IMR-90 (cell line): ENCODE data around the gene RNU1-3. TPM values are rescaled to one million over a fixed set of nuclear protein-coding genes. Genes with fewer than 3 reads are reported as not detected.
"Not testable (repeated sequence)": the region's sequence is repeated elsewhere in the genome, so short reads cannot be mapped to it uniquely, and the experiment has no call there.

Experiments
- ATAC-seq: fragments of 200-7000 bp; cut with Tn5 transposase; 2 replicates; pipeline ENCODE4 v1.9.1; 2020; ENCODE audit warnings: low read depth, mild to moderate bottlenecking, moderate library complexity
- BruUV-seq: library from RNA; stranded (reverse); fragments of 400-500 nt; replicated peaks from 2 replicates; lab custom pipeline; 2021; lab: Mats Ljungman, UMichigan
- CTCF ChIA-PET: fragments of 300-600 bp; formaldehyde crosslinking; extraction: SDS; loops from one replicate; lab custom pipeline; 2021; ENCODE audit warnings: antibody characterized with exemption; lab: Yijun Ruan, JAX
- POLR2A ChIA-PET: fragments of 300-600 bp; sonication (Branson Sonifier 250); formaldehyde crosslinking; loops from one replicate; lab custom pipeline; 2022; ENCODE audit warnings: antibody characterized with exemption; ENCODE audit not compliant: unreplicated experiment; lab: Charles Lee
- DNase-seq: peaks from one replicate; pipeline ENCODE4 v3.0.0; 2013
- H2AFZ ChIP-seq: replicated peaks from 2 replicates; pipeline ENCODE3; 2013; ENCODE audit warnings: low read length, mild to moderate bottlenecking; ENCODE audit not compliant: poor library complexity
- H2AK5ac ChIP-seq: 2 replicates; pipeline ENCODE4 v1.6.1; 2013; ENCODE audit warnings: low read depth, low read length, inconsistent platforms
- H2AK9ac ChIP-seq: replicated peaks from 2 replicates; pipeline ENCODE3; 2013; ENCODE audit warnings: mild to moderate bottlenecking, low read depth, low read length, moderate library complexity; ENCODE audit not compliant: poor library complexity
- H2BK120ac ChIP-seq: 2 replicates; pipeline ENCODE4 v1.6.1; 2013; ENCODE audit warnings: low read depth, low read length, inconsistent platforms
- H2BK15ac ChIP-seq: 3 replicates; pipeline ENCODE4 v1.6.1; 2013; ENCODE audit warnings: low read depth, low read length, inconsistent platforms
- H2BK20ac ChIP-seq: 2 replicates; pipeline ENCODE4 v1.6.1; 2013; ENCODE audit warnings: low read depth, mild to moderate bottlenecking, inconsistent platforms, low read length, moderate library complexity
- H2BK5ac ChIP-seq: 2 replicates; pipeline ENCODE4 v1.6.1; 2013; ENCODE audit warnings: mild to moderate bottlenecking, low read depth, low read length, inconsistent platforms; ENCODE audit not compliant: poor library complexity, severe bottlenecking
- H3K14ac ChIP-seq: replicated peaks from 2 replicates; pipeline ENCODE4 v1.6.1; 2013; ENCODE audit warnings: low read depth, low read length, inconsistent platforms
- H3K18ac ChIP-seq: 2 replicates; pipeline ENCODE4 v1.6.1; 2013; ENCODE audit warnings: low read depth, low read length, control low read depth
- H3K23ac ChIP-seq: 2 replicates; pipeline ENCODE4 v1.6.1; 2013; ENCODE audit warnings: low read depth, low read length, inconsistent platforms
- H3K27ac ChIP-seq: 2 replicates; pipeline ENCODE4 v1.5.1; 2013; ENCODE audit warnings: mild to moderate bottlenecking, control low read depth, low read length; ENCODE audit not compliant: insufficient read depth
- H3K27me3 ChIP-seq: 2 replicates; pipeline ENCODE4 v1.6.1; 2013; ENCODE audit warnings: low read length; ENCODE audit not compliant: control insufficient read depth, insufficient read depth
- H3K36me3 ChIP-seq: 2 replicates; pipeline ENCODE4 v1.6.1; 2013; ENCODE audit warnings: low read length, mixed read lengths; ENCODE audit not compliant: control insufficient read depth, insufficient read depth
- H3K4ac ChIP-seq: 2 replicates; pipeline ENCODE4 v1.6.1; 2013; ENCODE audit warnings: low read depth, low read length, inconsistent platforms
- H3K4me1 ChIP-seq: 2 replicates; pipeline ENCODE4 v1.6.1; 2013; ENCODE audit warnings: low read length, mixed read lengths; ENCODE audit not compliant: control insufficient read depth, insufficient read depth
- H3K4me2 ChIP-seq: 2 replicates; pipeline ENCODE4 v1.6.1; 2013; ENCODE audit warnings: low read depth, mild to moderate bottlenecking, control low read depth, low read length, moderate library complexity
- H3K4me3 ChIP-seq: 2 replicates; pipeline ENCODE4 v1.5.1; 2013; ENCODE audit warnings: low read depth, mild to moderate bottlenecking, control low read depth, low read length, moderate library complexity; ENCODE audit not compliant: insufficient read depth
- H3K56ac ChIP-seq: 2 replicates; pipeline ENCODE4 v1.6.1; 2013; ENCODE audit warnings: low read length, inconsistent platforms; ENCODE audit not compliant: insufficient read depth; ENCODE audit errors: extremely low read depth
- H3K79me1 ChIP-seq, 2 experiments: 2 replicates each; pipeline ENCODE4 v1.6.1; 2013; ENCODE audit warnings: low read length in 2 of 2, inconsistent platforms in 1 of 2, low read depth in 1 of 2
- H3K9ac ChIP-seq: 2 replicates; pipeline ENCODE4 v1.6.1; 2013; ENCODE audit warnings: low read depth, low read length, control low read depth
- H3K9me1 ChIP-seq: 2 replicates; pipeline ENCODE4 v1.6.1; 2013; ENCODE audit warnings: low read length, inconsistent platforms; ENCODE audit not compliant: insufficient read depth
- H3K9me3 ChIP-seq: 2 replicates; pipeline ENCODE4 v1.6.1; 2013; ENCODE audit warnings: low read length; ENCODE audit not compliant: control insufficient read depth, insufficient read depth
- H4K20me1 ChIP-seq: 2 replicates; pipeline ENCODE4 v1.6.1; 2013; ENCODE audit warnings: low read length, inconsistent platforms; ENCODE audit not compliant: insufficient read depth
- H4K5ac ChIP-seq: 2 replicates; pipeline ENCODE4 v1.6.1; 2013; ENCODE audit warnings: mild to moderate bottlenecking, low read depth, low read length, control low read depth
- H4K8ac ChIP-seq, 2 experiments: 2 replicates each; pipeline ENCODE4 v1.6.1; 2013; ENCODE audit warnings: low read depth in 2 of 2, low read length in 2 of 2, control low read depth in 1 of 2, inconsistent platforms in 1 of 2
- H4K91ac ChIP-seq: 2 replicates; pipeline ENCODE4 v1.6.1; 2013; ENCODE audit warnings: low read depth, low read length, inconsistent platforms; ENCODE audit not compliant: insufficient read depth
- WGBS, 2 experiments: methylation state at CpG; one replicate each; pipeline versions ENCODE4 v1.1.5 to v1.1.7; 2013; ENCODE audit warnings: missing lambda C conversion rate in 2 of 2; ENCODE audit not compliant: insufficient read length in 1 of 2; ENCODE audit errors: extremely low coverage in 2 of 2; 5-methylcytosine and 5-hydroxymethylcytosine counted together
- dilution Hi-C: fragments of 300-500 bp; cut with HindIII; formaldehyde crosslinking; loops from one replicate; pipeline ENCODE4 v1.14.3; 2018; ENCODE audit warnings: low sequenced_read_pairs; ENCODE audit not compliant: unreplicated experiment
- in situ Hi-C: fragments of 300-500 bp; cut with MboI; formaldehyde crosslinking; loops from 3 replicates; pipeline ENCODE4 v1.14.3; 2019; ENCODE audit warnings: low sequenced_read_pairs, inconsistent platforms, mixed read lengths
- intact Hi-C: fragments of 100-400 bp; cut with micrococcal nuclease; formaldehyde crosslinking; loops from 2 replicates; pipeline ENCODE4 v1.10.0; 2022
- polyA plus RNA-seq, 3 experiments: library from polyadenylated mRNA; depleted of rRNA; stranded (reverse); fragments of >200 nt; gene quantifications; 2 replicates each; pipeline ENCODE4 v1.2.3, GENCODE V29; 2012; ENCODE audit warnings: low replicate concordance in 1 of 3
- total RNA-seq: library from RNA; depleted of rRNA; stranded (reverse); fragments of >200 nt; gene quantifications from 2 replicates; pipeline ENCODE4 v1.2.3, GENCODE V29; 2012

RNU1-3 gene
- total and polyA plus RNA-seq, 2 of the 4 experiments (the other 2 are of a cell fraction), result under 0.01 TPM; not detected in 1

GRCh38 chr1:16676661-16677523 is 10.1 kb upstream of the RNU1-3 start:
- H2AFZ ChIP-seq, H3K4me3 ChIP-seq, H3K23ac ChIP-seq, H2BK120ac ChIP-seq, H3K9ac ChIP-seq, H2BK15ac ChIP-seq, ATAC-seq, H2AK9ac ChIP-seq, H4K8ac ChIP-seq, H3K18ac ChIP-seq, H3K27me3 ChIP-seq, H3K9me1 ChIP-seq, H3K4me2 ChIP-seq, CTCF ChIA-PET, H2AK5ac ChIP-seq, H3K9me3 ChIP-seq, H3K27ac ChIP-seq, H4K5ac ChIP-seq, DNase-seq, dilution Hi-C loops, H3K4ac ChIP-seq, H2BK5ac ChIP-seq, H2BK20ac ChIP-seq, H3K14ac ChIP-seq, in situ Hi-C loops, H3K79me1 ChIP-seq, H3K4me1 ChIP-seq, H3K56ac ChIP-seq, BruUV-seq, intact Hi-C loops, H4K91ac ChIP-seq, H4K20me1 ChIP-seq, H3K36me3 ChIP-seq: not testable (repeated sequence)
- 64% methylated on average over 8 of the region's 22 CpGs; no CpG with 5 or more reads in 1 of the 2 experiments for WGBS, 2 experiments
- POLR2A ChIA-PET, result interaction anchor here (0.6 kb wide), 1 partner anchor 20 kb away, joined by 4 read pairs; no protein-coding TSS in a partner anchor

GRCh38 chr1:16675118-16675510 is 8.4 kb upstream of the RNU1-3 start:
- H3K9me3 ChIP-seq, H3K14ac ChIP-seq, DNase-seq, H3K9ac ChIP-seq, H4K20me1 ChIP-seq, BruUV-seq, H3K4ac ChIP-seq, H2BK15ac ChIP-seq, H2AFZ ChIP-seq, H4K8ac ChIP-seq, POLR2A ChIA-PET, H3K23ac ChIP-seq, H3K9me1 ChIP-seq, H3K36me3 ChIP-seq, H3K56ac ChIP-seq, CTCF ChIA-PET, H3K4me3 ChIP-seq, H3K4me1 ChIP-seq, in situ Hi-C loops, H2BK20ac ChIP-seq, H4K91ac ChIP-seq, H3K18ac ChIP-seq, intact Hi-C loops, H2BK120ac ChIP-seq, H2BK5ac ChIP-seq, H2AK5ac ChIP-seq, ATAC-seq, H3K79me1 ChIP-seq, H3K27me3 ChIP-seq, dilution Hi-C loops, H3K4me2 ChIP-seq, H4K5ac ChIP-seq, H3K27ac ChIP-seq, H2AK9ac ChIP-seq: not testable (repeated sequence)
- WGBS, 2 experiments, result no CpG with 5 or more reads among the region's 2 CpGs
